T-cell (primary cell): ENCODE measurements around the gene TMEM229A. TPM values are rescaled to one million over a fixed set of nuclear protein-coding genes. Genes with fewer than 3 reads are reported as not detected.
"Not testable (repeated sequence)": the region's sequence is repeated elsewhere in the genome, so short reads cannot be mapped to it uniquely, and the experiment has no call there.

Source experiments
- ATAC-seq, 4 experiments: fragments of 200-7000 bp in 3 of 4; fragments of 150-1000 bp in 1 of 4; cut with Tn5 transposase; replicated peaks in 1 of 4; 1 replicate in 3 of 4; 2 replicates in 1 of 4; pipeline ENCODE4 v1.10.0; 2021; ENCODE audit warnings: moderate library complexity in 3 of 4, mild to moderate bottlenecking in 2 of 4, moderate number of reproducible peaks in 1 of 4
- CTCF ChIA-PET, 2 donors: fragments of 300-600 bp; sonication (Branson Sonifier 250); formaldehyde crosslinking; loops; one replicate each; lab custom pipeline; 2022; ENCODE audit warnings: antibody characterized with exemption in 2 of 2; lab: Charles Lee
- POLR2A ChIA-PET, 2 donors: fragments of 300-600 bp; sonication (Branson Sonifier 250); formaldehyde crosslinking; loops; one replicate each; lab custom pipeline; 2022; ENCODE audit warnings: antibody characterized with exemption in 2 of 2; lab: Charles Lee
- DNase-seq, 35 experiments: peaks; one replicate each; pipeline versions ENCODE4 v3.0.0 to v3.0.0-alpha.2; 2013 to 2023
- H3K27ac ChIP-seq: one replicate; pipeline ENCODE4 v1.5.1; 2013; ENCODE audit warnings: low read length
- H3K27me3 ChIP-seq, 2 experiments: replicated peaks in 1 of 2; 1 replicate in 1 of 2; 2 replicates in 1 of 2; pipeline versions ENCODE4 v1.6.1 to v1.7.0; 2013; ENCODE audit warnings: low read length in 1 of 2, mixed read lengths in 1 of 2; ENCODE audit not compliant: control insufficient read depth in 2 of 2, insufficient read depth in 2 of 2; ENCODE audit errors: extremely low read depth in 1 of 2
- H3K36me3 ChIP-seq, 2 donors: 1 replicate in 1 of 2; 2 replicates in 1 of 2; pipeline versions ENCODE4 v1.6.1 to v1.7.0; 2013; ENCODE audit warnings: low read length in 1 of 2; ENCODE audit not compliant: control insufficient read depth in 2 of 2, insufficient read depth in 1 of 2; ENCODE audit errors: extremely low read depth in 1 of 2
- H3K4me1 ChIP-seq, 2 experiments: 1 replicate in 1 of 2; 2 replicates in 1 of 2; pipeline versions ENCODE4 v1.6.1 to v1.7.0; 2013; ENCODE audit warnings: low read length in 2 of 2, mixed read lengths in 1 of 2; ENCODE audit not compliant: insufficient read depth in 2 of 2, control insufficient read depth in 1 of 2; ENCODE audit errors: extremely low read depth in 1 of 2
- H3K4me3 ChIP-seq, 2 donors: 1 replicate in 1 of 2; 2 replicates in 1 of 2; pipeline versions ENCODE4 v1.5.1 to v1.7.0; 2013; ENCODE audit warnings: mild to moderate bottlenecking in 2 of 2, low read length in 1 of 2, moderate library complexity in 1 of 2; ENCODE audit not compliant: control insufficient read depth in 1 of 2; ENCODE audit errors: extremely low read depth in 1 of 2
- H3K9me3 ChIP-seq: 2 replicates; pipeline ENCODE4 v1.7.0; 2013
- H3K27ac Mint-ChIP-seq, 2 donors: one replicate each; pipeline ENCODE4 v1.8.0; 2020 to 2021; ENCODE audit warnings: mild to moderate bottlenecking in 2 of 2, mixed read lengths in 2 of 2
- H3K27me3 Mint-ChIP-seq, 2 donors: one replicate each; pipeline ENCODE4 v1.8.0; 2021 to 2022; ENCODE audit warnings: mixed read lengths in 2 of 2
- H3K36me3 Mint-ChIP-seq: one replicate; pipeline ENCODE4 v1.8.0; 2021; ENCODE audit warnings: mixed read lengths
- H3K4me1 Mint-ChIP-seq, 3 donors: one replicate each; pipeline ENCODE4 v1.8.0; 2020 to 2022; ENCODE audit warnings: mixed read lengths in 3 of 3, mild to moderate bottlenecking in 1 of 3
- H3K4me3 Mint-ChIP-seq, 3 donors: one replicate each; pipeline ENCODE4 v1.8.0; 2020 to 2022; ENCODE audit warnings: mild to moderate bottlenecking in 3 of 3, mixed read lengths in 3 of 3, moderate library complexity in 3 of 3
- H3K9me3 Mint-ChIP-seq, 3 donors: one replicate each; pipeline ENCODE4 v1.8.0; 2020 to 2022; ENCODE audit warnings: mixed read lengths in 3 of 3
- WGBS: methylation state at CpG from one replicate; pipeline ENCODE4 v1.1.5; 2013; ENCODE audit warnings: missing lambda C conversion rate; ENCODE audit not compliant: insufficient coverage; 5-methylcytosine and 5-hydroxymethylcytosine counted together
- total RNA-seq, 35 experiments: library from RNA in 6 of 35; stranded (reverse) in 6 of 35; fragments of 120-200 nt in 1 of 35; gene quantifications; one replicate each; pipeline versions ENCODE4 v1.2.1 to v1.2.4 and lab custom pipeline; 2013 to 2026

Gene TMEM229A
- total RNA-seq, 5 donors from 2014 or later (not counting 1 experiment from before 2014, with no cell fraction given) = not detected

DNA sequence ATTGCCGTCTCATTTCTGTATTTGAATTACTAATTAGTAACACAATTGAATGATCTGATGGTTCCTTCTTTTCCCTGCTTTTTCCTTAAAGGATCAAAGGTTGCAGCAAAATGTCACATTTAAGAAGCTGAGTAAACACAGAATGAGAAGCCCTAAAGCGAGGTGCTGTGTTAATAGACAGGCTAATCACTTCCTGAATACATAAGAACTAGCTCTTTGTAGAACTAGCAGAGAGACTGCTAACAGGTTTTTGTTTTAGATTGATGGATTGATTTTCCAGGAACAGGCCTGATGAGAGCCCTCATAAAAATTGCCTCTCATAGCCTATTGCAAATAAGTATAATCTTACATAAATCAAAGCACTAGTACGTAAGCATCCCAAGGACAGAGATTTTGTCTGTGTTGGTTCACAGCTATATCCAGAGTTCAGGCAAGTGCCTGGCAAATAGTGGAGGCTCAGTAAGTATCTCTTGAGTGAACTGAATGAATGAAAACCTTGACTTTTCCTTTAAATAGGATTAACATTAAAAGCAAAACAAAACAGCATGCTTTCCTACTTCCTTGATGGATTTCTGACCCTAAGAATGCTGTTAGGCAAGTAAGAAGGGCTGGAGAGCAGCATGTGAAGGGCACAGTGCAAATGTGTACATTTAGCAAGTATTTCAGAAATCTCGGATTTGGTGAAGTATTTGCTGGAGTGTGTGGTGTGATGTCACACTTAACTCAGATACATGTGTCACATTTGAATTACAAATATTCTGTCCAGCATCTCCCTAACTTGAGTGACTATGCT lies 3.3 kb downstream of the TMEM229A start:
- Mint-ChIP-seq H3K4me3 (no peak overlapping the region), H3K9me3 (no peaks in the 10 kb centered on the region), H3K27ac (no peak overlapping the region), H3K36me3 (no peaks in the 10 kb centered on the region), H3K4me1 (peaks cover 6 to 14% (median 13%) of the 10 kb centered on the region in 3 donors), H3K27me3 (peaks cover 38 to 40% of the 10 kb centered on the region in 2 donors)
- Histone ChIP-seq H3K36me3 (no peaks in the 10 kb centered on the region), H3K4me1 (peaks cover 0 to 6% of the 10 kb centered on the region in 2 experiments), H3K9me3 (no peaks in the 10 kb centered on the region), H3K4me3 (no peak overlapping the region), H3K27ac (no peak overlapping the region), H3K27me3 (peaks cover 14 to 19% of the 10 kb centered on the region in 2 experiments)
- CTCF ChIA-PET = interaction anchor here in 1 of 2 donors (0.5 kb wide), 1 partner anchor 9 kb away, joined by 3 read pairs; no protein-coding TSS in a partner anchor
- no peak for DNase-seq
- no peak for ATAC-seq
- WGBS = no CpG with 5 or more reads among the region's 4 CpGs
- POLR2A ChIA-PET = no interaction called here

DNA sequence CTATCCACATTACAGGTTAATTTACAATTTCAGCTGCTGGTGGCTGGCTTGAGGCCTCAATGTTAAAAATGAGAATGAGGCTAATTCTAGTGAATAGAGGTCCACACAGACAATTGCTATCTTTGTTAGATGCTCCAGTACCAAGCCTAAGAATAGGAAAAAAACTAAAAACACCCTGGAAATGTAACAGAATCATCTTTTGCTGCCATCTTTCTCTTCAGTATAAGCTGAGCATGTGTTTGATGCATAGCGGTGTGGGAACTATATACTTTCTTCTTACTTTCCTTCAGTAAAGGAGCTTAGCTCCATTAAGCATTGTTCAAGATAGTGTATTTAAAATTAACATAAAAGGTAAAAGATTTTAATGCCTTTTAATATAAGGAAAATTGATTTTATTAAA lies 5.6 kb downstream of the TMEM229A start:
- no peaks in the 10 kb centered on the region for H3K9me3 ChIP-seq
- no peaks in the 10 kb centered on the region for H3K9me3 Mint-ChIP-seq
- no peak for DNase-seq
- H3K27me3 ChIP-seq = peaks cover 6 to 12% of the 10 kb centered on the region in 2 experiments
- peaks cover 5 to 6% (median 6%) of the 10 kb centered on the region in 3 donors for H3K4me1 Mint-ChIP-seq
- ATAC-seq = no peak
- no peak overlapping the region for H3K4me3 Mint-ChIP-seq
- H3K4me3 ChIP-seq = no peak overlapping the region
- no peaks in the 10 kb centered on the region for H3K36me3 Mint-ChIP-seq
- H3K27me3 Mint-ChIP-seq = peaks cover 26 to 28% of the 10 kb centered on the region in 2 donors
- no peak overlapping the region for H3K27ac ChIP-seq
- no peak overlapping the region for H3K27ac Mint-ChIP-seq
- ChIA-PET POLR2A (no interaction called here), CTCF (no interaction called here)
- no peaks in the 10 kb centered on the region for H3K36me3 ChIP-seq
- WGBS = no CpG with 5 or more reads among the region's 1 CpG
- H3K4me1 ChIP-seq = peaks cover 0 to 3% of the 10 kb centered on the region in 2 experiments

- H3K4me3 ChIP-seq, H3K27ac Mint-ChIP-seq, H3K9me3 Mint-ChIP-seq, H3K27me3 ChIP-seq, H3K4me1 Mint-ChIP-seq, H3K36me3 Mint-ChIP-seq, H3K4me1 ChIP-seq, DNase-seq, H3K4me3 Mint-ChIP-seq, CTCF ChIA-PET, ATAC-seq, POLR2A ChIA-PET, H3K27me3 Mint-ChIP-seq, H3K9me3 ChIP-seq, H3K36me3 ChIP-seq, H3K27ac ChIP-seq: not testable (repeated sequence)
- no CpG with 5 or more reads among the region's 3 CpGs for WGBS
Observed at GRCh38 chr7:124024329-124024728, 8.5 kb downstream of the TMEM229A start.

DNA sequence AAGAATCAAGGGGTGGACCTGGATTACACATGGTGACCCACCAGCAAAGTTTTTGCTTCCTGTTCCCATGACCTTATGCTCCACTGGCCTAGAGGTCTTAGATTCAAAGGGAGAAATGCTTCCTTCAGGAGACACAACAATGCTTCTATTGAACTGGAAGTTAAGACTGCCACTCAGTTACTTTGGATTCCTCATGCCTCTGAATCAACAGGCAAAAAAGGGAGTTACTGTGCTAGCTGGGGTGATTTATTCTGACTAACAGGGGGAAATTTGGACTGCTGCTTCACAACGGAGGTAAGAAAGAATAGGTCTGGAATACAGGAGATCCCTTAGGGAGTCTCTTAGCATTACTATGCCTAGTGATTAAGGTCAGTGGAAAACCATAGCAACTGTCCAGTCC lies 10.3 kb downstream of the TMEM229A start:
- ATAC-seq = no peak
- no peak overlapping the region for H3K4me3 Mint-ChIP-seq
- ChIA-PET CTCF (no interaction called here), POLR2A (no interaction called here)
- H3K27me3 ChIP-seq = no peaks in the 10 kb centered on the region
- no peaks in the 10 kb centered on the region for H3K27me3 Mint-ChIP-seq
- no peaks in the 10 kb centered on the region for H3K4me1 Mint-ChIP-seq
- DNase-seq = no peak
- no peak overlapping the region for H3K27ac ChIP-seq
- no peaks in the 10 kb centered on the region for H3K9me3 ChIP-seq
- H3K36me3 Mint-ChIP-seq = no peaks in the 10 kb centered on the region
- H3K4me3 ChIP-seq = no peak overlapping the region
- H3K9me3 Mint-ChIP-seq = no peaks in the 10 kb centered on the region
- no peaks in the 10 kb centered on the region for H3K4me1 ChIP-seq
- H3K27ac Mint-ChIP-seq = no peak overlapping the region
- WGBS = 40% methylated on average over 1 of the region's 1 CpG
- H3K36me3 ChIP-seq = no peaks in the 10 kb centered on the region

GRCh38 chr7:124020060-124020459 lies 12.8 kb downstream of the TMEM229A start:
- ATAC-seq = no peak
- no peaks in the 10 kb centered on the region for H3K4me1 ChIP-seq
- DNase-seq = no peak
- H3K4me3 ChIP-seq = no peak overlapping the region
- no peak overlapping the region for H3K27ac ChIP-seq
- Mint-ChIP-seq H3K36me3 (no peaks in the 10 kb centered on the region), H3K27me3 (no peaks in the 10 kb centered on the region), H3K27ac (no peak overlapping the region), H3K4me1 (no peaks in the 10 kb centered on the region), H3K9me3 (no peaks in the 10 kb centered on the region), H3K4me3 (no peak overlapping the region)
- CTCF ChIA-PET = no interaction called here
- POLR2A ChIA-PET = no interaction called here
- no peaks in the 10 kb centered on the region for H3K36me3 ChIP-seq
- H3K27me3 ChIP-seq = no peaks in the 10 kb centered on the region
- H3K9me3 ChIP-seq = no peaks in the 10 kb centered on the region
- no CpG with 5 or more reads among the region's 1 CpG for WGBS

GRCh38 chr7:124013306-124013705 lies 19.6 kb downstream of the TMEM229A start:
- POLR2A ChIA-PET = no interaction called here
- no peak overlapping the region for H3K27ac ChIP-seq
- no peaks in the 10 kb centered on the region for H3K9me3 ChIP-seq
- Mint-ChIP-seq H3K27ac (no peak overlapping the region), H3K4me1 (no peaks in the 10 kb centered on the region), H3K27me3 (peaks cover 0 to 6% of the 10 kb centered on the region in 2 donors), H3K9me3 (peaks cover 0 to 6% (median 0%) of the 10 kb centered on the region in 3 donors), H3K4me3 (no peak overlapping the region), H3K36me3 (no peaks in the 10 kb centered on the region)
- no peaks in the 10 kb centered on the region for H3K4me1 ChIP-seq
- CTCF ChIA-PET = interaction anchor here in 1 of 2 donors (0.7 kb wide), 1 partner anchor 1655 kb away, joined by 3 read pairs; no protein-coding TSS in a partner anchor
- WGBS = 20% methylated on average over 1 of the region's 3 CpGs
- DNase-seq (no peak), ATAC-seq (no peak)
- no peaks in the 10 kb centered on the region for H3K27me3 ChIP-seq
- H3K36me3 ChIP-seq = no peaks in the 10 kb centered on the region
- H3K4me3 ChIP-seq = no peak overlapping the region
